Omental fat pad (tissue), 4 donors: ENCODE results near the gene POU1F1. TPM values are rescaled to one million over a fixed set of nuclear protein-coding genes. Genes with fewer than 3 reads are reported as not detected.
"Not testable (repeated sequence)": the region's sequence is repeated elsewhere in the genome, so short reads cannot be mapped to it uniquely, and the experiment has no call there.

Source experiments
- ATAC-seq: fragments of 150-250 bp; one replicate; pipeline ENCODE4 v1.9.1; 2016; ENCODE audit warnings: mild to moderate bottlenecking, moderate library complexity; ENCODE audit not compliant: low FRiP score
- DNase-seq: peaks from one replicate; pipeline ENCODE4 v3.0.0-alpha.2; 2019; ENCODE audit warnings: low spot score
- CTCF ChIP-seq, 3 donors: fragments of 450-650 bp; IDR thresholded peaks; one replicate each; pipeline ENCODE4 v1.5.1; 2016 to 2017; ENCODE audit warnings: antibody characterized with exemption in 3 of 3, mild to moderate bottlenecking in 3 of 3, moderate library complexity in 2 of 3
- total RNA-seq, 4 donors: library from RNA; depleted of rRNA; stranded (reverse); fragments of >200 nt; gene quantifications; one replicate each; pipeline ENCODE4 v1.1.0, GENCODE V29; 2016

Gene POU1F1
- total RNA-seq, 4 donors from 2014 or later, result not detected

DNA sequence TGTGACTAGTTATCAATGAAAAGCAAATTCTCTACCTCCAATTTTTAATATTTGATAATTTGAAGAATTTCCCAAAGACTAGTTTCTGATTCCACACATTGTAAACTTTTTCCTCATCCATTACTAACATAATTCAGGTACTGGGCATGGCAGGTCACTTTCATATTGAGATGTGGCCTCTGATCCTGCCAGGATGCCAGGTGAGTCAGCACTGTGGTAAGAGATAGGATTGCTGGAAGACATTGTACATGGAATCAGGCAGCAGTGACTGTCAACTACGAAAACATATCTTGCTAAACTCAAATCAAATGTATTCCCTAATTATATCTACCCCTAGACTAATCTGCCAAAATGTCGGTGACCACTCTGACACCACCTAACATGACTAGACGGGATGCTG, 33.2 kb upstream of the POU1F1 start:
- no peak for ATAC-seq
- TF ChIP-seq CTCF (IDR thresholded peaks at IDR 0.05), result no peak

GRCh38 chr3:87307805-87308204, 31.4 kb upstream of the POU1F1 start:
- no peak for TF ChIP-seq CTCF (IDR thresholded peaks at IDR 0.05)
- ATAC-seq (no peak), DNase-seq (no peak)

More for the DNA sequence above, 33.2 kb upstream of the POU1F1 start:
- DNase-seq, result no peak

GRCh38 chr3:87305517-87305916, 29.1 kb upstream of the POU1F1 start:
- ATAC-seq (no peak), DNase-seq (no peak)
- no peak for TF ChIP-seq CTCF (IDR thresholded peaks at IDR 0.05)

- not testable (repeated sequence) for DNase-seq, ATAC-seq
These were observed 28.6 kb upstream of the POU1F1 start for GRCh38 chr3:87305031-87305430.

- peak in 1 of 3 donors; percentile 20 for TF ChIP-seq CTCF (IDR thresholded peaks at IDR 0.05)
- DNase-seq, result no peak
- ATAC-seq, result no peak
These were observed 21.8 kb upstream of the POU1F1 start for GRCh38 chr3:87298111-87298718.

GRCh38 chr3:87288446-87288845, 12.1 kb upstream of the POU1F1 start:
- no peak for TF ChIP-seq CTCF (IDR thresholded peaks at IDR 0.05)
- ATAC-seq (no peak), DNase-seq (no peak)

DNA sequence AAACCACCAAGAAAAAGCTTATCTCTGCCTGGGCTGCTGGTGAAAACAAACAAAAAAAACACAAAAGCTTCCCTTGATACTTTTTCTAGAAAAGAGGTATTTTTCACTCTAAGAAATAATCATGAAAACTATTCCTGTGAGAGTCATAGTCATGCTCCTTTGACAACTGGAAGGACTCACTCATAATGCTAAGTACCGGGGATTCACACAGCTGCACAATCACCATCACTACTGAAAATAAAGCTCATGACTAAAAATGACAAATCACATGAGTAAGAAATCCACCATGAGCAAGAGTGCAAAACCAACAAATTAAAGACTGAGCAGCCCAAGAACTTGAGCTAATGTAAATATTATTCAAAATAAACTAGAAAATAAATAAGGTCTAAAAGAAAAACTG, 10.6 kb upstream of the POU1F1 start:
- TF ChIP-seq CTCF (IDR thresholded peaks at IDR 0.05), result no peak
- no peak for ATAC-seq
- no peak for DNase-seq
